Pons (tissue), 1 donor: ENCODE data around the gene DHX29.

Experiments
- DNase-seq: peaks from one replicate; pipeline ENCODE4 v3.0.0-alpha.2; 2016; ENCODE audit warnings: low spot score

DHX29 gene

GRCh38 chr5:55232271-55232984 is 75.1 kb downstream of the DHX29 start:
- no peak for DNase-seq

- peak; percentile 1 for DNase-seq
Observed at GRCh38 chr5:55231919-55232270, 75.6 kb downstream of the DHX29 start.

GRCh38 chr5:55231029-55231918 is 76.2 kb downstream of the DHX29 start:
- no peak for DNase-seq

DNA sequence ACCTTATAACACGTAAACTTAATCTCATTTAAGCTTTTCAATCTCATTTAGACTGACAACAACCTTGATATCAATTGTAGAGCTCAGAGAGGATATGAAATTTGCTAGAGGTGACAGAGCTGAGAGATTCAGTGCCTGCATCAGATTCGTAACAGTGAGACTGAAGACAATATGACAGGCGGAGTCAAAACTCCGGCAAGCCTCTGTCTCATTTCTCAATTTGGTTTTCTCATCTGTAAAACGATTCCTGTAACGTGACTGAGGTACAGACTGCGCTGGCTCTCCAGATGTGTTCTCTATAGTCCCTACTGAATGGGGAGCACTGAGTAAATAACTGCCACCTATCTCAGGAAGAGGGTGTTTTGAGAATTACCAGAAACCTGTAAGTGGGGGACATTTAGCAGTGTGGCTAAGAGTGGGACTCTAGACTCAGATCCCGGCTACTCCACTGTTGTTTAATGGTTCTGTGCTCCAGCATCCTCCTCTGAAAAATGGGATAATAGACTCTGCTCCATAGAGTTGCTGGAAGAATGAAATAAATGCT is 77.3 kb downstream of the DHX29 start:
- no peak for DNase-seq

GRCh38 chr5:55227664-55228430 is 79.6 kb downstream of the DHX29 start:
- no peak for DNase-seq

DNA sequence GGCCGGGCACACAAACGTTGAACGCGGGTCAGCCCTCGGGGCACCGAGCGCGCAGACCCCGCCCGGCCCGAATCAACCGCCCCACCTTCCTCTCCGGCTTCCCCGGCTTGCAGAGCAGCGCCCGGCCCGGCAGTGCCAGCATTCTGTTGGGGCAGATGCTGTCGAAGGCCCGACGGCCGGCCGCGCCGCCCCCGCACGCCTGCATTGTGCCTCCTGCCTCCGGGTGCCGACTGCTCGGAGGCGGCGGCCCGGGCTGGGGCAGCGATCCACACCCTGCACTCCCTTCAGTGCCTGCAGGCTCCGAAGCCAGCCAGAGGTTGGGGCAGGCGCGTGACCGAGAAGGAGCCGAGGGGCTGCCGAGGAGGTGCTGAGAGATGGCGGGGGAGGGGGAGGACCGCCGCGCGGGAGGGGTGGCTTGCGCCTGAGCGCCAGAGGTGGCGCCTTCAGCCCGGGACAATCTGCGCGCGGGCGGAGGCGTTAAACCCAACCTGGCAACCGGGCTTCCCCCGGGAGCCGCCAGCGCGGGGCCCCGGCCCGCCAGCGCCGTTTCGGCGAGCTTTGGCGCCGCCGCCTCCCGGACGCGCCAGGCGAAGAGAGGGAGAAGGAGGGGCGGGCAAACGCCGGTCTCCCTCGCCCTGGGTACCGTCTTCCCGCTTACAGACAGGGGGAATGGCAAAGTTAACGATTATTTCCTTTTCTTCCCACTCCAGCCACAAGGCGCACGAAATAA is 80.4 kb downstream of the DHX29 start, which contains the start of gene MCIDAS:
Gene MCIDAS (minus strand): TSS at position 382 of the 730 bp plus-strand sequence. CDS start 177 bp downstream, at position 205.
- DNase-seq, result no peak

DNA sequence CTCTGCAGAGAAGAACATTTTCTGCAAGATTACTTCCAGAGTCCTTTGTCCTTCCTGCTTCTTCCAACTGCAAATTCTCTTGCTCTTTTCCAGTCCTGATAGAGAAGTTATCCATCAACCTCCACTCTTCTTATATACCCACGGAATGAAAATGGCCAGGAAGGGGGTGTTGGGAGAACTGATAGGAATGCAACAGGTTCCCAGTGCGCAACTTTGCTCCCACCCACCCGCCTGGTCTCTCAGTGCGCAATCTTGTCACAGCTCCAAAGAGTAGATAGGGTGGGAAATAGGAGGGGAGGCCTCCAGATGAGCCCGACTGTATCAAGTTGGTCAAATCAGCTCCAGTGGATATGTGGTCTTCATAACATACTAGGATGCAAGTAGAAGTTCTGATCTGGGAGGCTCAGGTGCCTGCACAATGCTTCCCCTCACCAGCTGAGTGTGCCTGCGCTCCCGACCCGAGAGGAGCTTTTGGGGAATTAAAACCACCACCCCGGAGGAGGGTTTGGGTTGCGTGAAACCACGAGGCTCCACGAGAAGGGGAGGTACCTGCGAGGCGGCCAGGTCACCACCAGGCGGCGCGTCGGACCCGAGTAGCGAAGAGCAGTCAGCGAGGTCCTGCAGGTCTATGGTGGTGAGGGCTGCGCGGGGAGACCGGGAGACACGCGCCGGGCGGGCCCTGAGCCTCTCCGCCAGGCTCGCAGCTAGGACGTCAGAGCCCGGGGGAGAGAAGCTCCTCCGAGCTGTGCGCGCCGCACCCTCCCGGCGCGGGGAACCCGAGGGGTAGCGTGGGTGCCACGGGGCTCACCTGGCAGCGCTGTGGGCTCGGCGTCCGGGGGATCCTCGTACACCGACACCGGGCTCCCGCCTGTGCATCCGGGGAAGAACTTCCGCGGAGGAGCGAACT is 81.2 kb downstream of the DHX29 start:
- DNase-seq, result no peak

GRCh38 chr5:55225346-55225745 is 82.1 kb downstream of the DHX29 start:
- DNase-seq, result no peak

DNA sequence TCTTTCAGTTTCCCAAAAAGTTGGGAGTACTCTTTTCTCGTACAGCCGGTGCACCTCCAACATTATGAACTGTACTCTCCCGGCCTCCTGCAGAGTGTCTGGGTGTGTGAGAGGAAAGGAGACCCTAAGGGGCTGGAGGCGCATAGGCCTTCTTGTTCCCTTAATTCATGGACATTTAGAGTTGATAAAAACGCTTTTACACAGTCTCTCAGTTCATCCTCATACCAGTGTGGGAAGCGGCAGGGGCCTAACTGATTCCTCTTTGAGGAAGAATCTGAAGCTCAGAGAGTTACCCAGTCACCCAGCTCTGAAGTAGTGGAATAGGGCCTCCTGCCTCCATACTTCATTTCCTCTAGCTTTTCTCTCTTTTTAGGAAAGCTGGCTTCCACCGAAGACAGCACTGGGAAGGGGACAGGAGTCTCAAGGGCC is 83.7 kb downstream of the DHX29 start:
- DNase-seq, result no peak

- no peak for DNase-seq
Observed at GRCh38 chr5:55222985-55223811, 84.3 kb downstream of the DHX29 start.

- no peak for DNase-seq
Observed at GRCh38 chr5:55222092-55222984, 85.2 kb downstream of the DHX29 start.

DNA sequence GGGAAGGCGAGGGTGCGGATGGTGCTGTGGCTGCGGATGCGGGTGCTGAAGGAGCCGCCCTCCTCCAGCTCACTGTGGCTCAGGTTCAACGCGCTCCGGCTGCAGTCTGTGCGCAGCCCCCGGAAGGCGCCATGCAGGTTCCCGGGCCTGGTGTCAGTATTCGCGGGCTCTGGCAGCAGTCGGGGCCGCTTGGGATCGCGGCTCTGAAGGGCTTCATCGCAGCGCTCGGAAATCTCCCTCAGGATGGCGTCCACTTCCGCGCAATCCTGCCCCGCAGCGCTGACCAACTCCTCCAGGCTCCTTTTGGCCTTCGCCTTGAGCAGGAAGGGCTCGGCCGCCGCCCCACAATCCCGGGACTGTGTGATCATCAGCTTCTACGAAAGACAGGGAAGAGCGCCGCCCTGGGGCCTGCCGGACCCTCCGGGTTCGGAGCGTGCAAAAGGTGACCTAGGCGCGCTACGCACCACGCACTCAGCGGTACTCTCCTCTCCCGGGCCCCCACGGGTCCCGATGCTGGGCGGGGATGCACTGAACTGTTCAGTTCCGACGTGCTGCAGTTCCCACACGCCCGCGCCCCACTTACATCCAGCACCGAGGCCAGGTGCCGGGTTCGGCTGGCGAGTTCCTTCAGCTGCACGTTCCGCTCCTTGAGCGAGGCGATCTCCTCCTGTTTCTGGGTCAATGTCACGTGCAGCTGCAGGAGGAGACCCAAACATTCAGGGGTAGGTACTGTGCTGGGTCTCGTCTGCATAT is 86.9 kb downstream of the DHX29 start:
- DNase-seq, result no peak

- no peak for DNase-seq
Observed at GRCh38 chr5:55219770-55220169, 87.7 kb downstream of the DHX29 start.

- no peak for DNase-seq
Observed at GRCh38 chr5:55218967-55219366, 88.5 kb downstream of the DHX29 start.

DNA sequence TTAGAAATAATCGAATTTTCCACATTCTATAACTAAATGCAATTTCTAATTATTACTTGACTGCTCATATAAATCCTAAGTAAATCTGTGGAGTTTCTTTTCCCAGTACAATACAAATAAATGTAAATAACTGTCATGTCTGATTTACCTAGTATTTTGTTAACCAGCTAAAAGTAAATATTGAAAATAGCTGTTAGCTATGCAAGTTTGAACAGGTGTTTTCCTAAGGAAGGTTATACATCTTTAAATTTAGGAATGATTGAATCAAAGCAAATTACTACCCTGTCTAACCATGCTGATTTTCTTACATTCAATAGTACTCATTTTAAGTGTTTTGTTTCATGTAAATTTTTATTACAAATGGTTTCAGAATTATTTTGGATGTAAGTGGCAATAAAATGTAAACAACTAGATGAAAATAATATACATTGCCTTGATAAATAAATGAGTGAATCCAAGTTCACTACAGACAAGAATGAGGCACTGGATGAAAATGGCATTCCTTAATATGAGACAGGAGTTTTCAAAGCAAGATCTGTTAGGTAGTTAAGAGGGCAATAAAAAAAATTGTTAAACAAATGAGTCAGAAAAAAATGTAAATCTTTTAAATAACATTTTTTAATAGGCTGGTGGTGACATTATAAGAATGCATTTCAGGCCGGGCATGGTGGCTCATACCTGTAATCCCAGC is 96.2 kb downstream of the DHX29 start:
- no peak for DNase-seq
